NB4 (cell line): ENCODE measurements around the gene SLMAP.
A peak's percentile ranks its signal among the peaks of the same experiment; 100 is the strongest.

Source experiments
- DNase-seq: peaks from one replicate; pipeline ENCODE4 v3.0.0; 2010; ENCODE audit warnings: low read depth
- H3K4me3 ChIP-seq: one replicate; pipeline ENCODE4 v1.5.1; 2011; ENCODE audit warnings: mild to moderate bottlenecking, low read depth, low read length, moderate library complexity
- MYC ChIP-seq: IDR thresholded peaks from 2 replicates; pipeline ENCODE4 v1.6.1; 2011; ENCODE audit warnings: low read depth, low read length
- POLR2A ChIP-seq: IDR thresholded peaks from 2 replicates; pipeline ENCODE4 v1.6.1; 2011; ENCODE audit warnings: mild to moderate bottlenecking; ENCODE audit not compliant: insufficient read length; ENCODE audit errors: extremely low read depth
- TF ChIP-seq, protein P1 (sequence below): IDR thresholded peaks from one replicate; pipeline ENCODE4 v1.5.1; 2012; ENCODE audit warnings: low read depth, low read length
- TF ChIP-seq, protein P2 (sequence below): IDR thresholded peaks from 2 replicates; pipeline ENCODE4 v1.6.1; 2011; ENCODE audit warnings: low read depth, low read length

Gene SLMAP, protein sequence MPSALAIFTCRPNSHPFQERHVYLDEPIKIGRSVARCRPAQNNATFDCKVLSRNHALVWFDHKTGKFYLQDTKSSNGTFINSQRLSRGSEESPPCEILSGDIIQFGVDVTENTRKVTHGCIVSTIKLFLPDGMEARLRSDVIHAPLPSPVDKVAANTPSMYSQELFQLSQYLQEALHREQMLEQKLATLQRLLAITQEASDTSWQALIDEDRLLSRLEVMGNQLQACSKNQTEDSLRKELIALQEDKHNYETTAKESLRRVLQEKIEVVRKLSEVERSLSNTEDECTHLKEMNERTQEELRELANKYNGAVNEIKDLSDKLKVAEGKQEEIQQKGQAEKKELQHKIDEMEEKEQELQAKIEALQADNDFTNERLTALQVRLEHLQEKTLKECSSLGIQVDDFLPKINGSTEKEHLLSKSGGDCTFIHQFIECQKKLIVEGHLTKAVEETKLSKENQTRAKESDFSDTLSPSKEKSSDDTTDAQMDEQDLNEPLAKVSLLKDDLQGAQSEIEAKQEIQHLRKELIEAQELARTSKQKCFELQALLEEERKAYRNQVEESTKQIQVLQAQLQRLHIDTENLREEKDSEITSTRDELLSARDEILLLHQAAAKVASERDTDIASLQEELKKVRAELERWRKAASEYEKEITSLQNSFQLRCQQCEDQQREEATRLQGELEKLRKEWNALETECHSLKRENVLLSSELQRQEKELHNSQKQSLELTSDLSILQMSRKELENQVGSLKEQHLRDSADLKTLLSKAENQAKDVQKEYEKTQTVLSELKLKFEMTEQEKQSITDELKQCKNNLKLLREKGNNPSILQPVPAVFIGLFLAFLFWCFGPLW

DNA sequence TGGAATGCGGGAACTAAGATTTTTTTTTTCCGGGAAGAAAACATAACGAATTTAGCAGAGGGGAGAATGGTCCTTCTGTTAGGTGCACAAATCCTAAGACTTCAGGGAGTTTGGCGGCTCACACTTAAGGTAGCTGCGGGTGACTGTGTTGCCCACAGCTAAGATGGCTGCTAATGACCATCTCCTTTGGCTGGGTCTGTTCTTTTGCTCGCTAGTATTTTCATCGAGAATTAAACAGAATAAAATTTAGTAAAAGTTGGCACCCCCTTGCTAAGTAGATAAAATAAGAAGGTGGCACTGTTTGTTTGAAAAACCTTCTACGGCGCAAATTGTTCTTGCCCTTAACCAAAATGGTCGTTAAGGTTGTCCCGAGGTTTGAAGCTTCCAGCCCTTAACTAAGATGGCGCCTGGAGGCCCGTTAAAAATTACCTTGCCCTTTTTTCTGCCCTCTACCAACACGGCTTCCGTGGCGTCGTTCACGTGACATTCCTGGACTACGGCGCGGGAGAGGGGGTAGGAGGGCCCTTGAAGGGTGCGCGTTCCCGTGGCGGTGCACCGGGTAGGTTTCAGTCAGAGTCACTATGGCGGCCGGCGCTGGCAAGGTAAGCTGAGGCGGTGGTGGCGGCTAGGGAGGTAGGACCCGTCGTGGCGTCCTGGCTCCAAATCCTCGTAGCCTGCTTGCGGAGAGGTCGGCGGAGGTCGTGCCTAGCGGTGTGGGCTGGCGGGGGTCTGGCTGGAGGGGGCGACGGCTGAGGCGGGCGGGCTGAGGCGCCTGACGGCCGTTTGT is at the start of gene SLMAP:
SLMAP (plus strand) TSS at position 569 of the 787 bp plus-strand sequence. CDS start 1,343 bp downstream, outside the sequence.
- peak; percentile 97 for DNase-seq
- TF ChIP-seq MYC: peak; percentile 79
- TF ChIP-seq POLR2A: peak; percentile 63
- TF ChIP-seq, protein P1, sequence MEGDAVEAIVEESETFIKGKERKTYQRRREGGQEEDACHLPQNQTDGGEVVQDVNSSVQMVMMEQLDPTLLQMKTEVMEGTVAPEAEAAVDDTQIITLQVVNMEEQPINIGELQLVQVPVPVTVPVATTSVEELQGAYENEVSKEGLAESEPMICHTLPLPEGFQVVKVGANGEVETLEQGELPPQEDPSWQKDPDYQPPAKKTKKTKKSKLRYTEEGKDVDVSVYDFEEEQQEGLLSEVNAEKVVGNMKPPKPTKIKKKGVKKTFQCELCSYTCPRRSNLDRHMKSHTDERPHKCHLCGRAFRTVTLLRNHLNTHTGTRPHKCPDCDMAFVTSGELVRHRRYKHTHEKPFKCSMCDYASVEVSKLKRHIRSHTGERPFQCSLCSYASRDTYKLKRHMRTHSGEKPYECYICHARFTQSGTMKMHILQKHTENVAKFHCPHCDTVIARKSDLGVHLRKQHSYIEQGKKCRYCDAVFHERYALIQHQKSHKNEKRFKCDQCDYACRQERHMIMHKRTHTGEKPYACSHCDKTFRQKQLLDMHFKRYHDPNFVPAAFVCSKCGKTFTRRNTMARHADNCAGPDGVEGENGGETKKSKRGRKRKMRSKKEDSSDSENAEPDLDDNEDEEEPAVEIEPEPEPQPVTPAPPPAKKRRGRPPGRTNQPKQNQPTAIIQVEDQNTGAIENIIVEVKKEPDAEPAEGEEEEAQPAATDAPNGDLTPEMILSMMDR: no peak
- TF ChIP-seq, protein P2, sequence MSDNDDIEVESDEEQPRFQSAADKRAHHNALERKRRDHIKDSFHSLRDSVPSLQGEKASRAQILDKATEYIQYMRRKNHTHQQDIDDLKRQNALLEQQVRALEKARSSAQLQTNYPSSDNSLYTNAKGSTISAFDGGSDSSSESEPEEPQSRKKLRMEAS: peak; percentile 86
- H3K4me3 ChIP-seq: peak within 1 kb of the TSS; percentile 86

DNA sequence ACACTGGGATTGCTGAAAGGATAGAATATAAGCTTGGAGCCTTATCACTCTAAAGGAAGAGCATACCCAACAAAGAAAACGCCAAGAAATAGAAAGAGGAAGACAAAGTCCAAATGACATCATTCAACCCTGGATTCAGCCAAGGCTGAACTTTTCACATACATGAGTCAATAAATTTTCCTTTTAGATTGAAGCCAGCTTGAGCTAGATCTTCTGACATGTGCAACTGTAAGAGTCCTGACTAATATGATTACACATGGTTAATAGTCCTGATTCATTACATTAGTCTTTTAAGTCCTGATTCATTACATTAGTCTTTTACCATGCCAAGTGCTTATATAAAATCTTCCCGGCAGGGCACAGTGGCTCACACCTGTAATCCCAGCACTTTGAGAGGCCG is 49.6 kb upstream of the SLMAP start:
- no peak overlapping the region for H3K4me3 ChIP-seq
- TF ChIP-seq POLR2A (no peak), MYC (no peak)
- TF ChIP-seq, protein P2: no peak
- TF ChIP-seq, protein P1: no peak
- DNase-seq: no peak

DNA sequence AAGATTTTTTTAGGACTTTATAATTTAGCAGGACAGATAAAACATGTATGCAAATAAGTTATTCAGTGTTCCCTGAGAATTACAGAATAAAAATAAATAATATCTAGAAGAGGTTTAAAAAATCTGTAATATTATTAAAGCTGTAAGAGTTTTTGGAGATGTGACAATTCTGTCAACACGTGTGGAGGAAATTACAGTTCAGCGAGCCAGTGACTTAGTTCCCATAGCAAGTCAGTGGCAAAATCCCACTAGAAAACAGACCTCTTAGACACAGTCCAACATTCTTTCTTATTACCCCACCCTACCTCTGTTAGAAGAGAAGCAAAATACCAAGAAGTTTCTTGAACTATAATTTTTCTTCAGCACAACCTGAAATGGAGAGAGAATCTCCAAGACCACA is 47.1 kb upstream of the SLMAP start:
- TF ChIP-seq, protein P2: no peak
- no peak for TF ChIP-seq POLR2A
- TF ChIP-seq, protein P1: no peak
- TF ChIP-seq MYC: no peak
- H3K4me3 ChIP-seq: no peak overlapping the region
- DNase-seq: no peak

DNA sequence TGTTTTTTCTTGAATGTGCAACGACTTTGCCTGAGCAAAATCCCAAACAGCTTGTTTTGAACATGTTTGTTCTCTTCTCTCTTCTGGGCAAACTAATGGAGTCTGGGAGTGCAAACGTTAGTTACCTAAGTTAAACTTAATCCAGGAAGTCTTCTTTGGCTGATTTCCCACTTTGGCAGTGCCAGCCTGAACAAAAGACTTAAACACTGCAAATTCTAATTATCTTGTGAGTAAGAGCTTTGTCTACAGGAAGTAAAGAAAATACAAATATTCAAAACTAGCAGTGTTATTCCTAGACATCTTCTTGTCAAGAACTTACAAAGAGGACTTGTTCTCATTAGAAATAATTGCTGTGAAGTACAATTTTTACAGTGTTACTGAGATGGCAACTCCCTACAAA is 46.5 kb upstream of the SLMAP start:
- DNase-seq: no peak
- H3K4me3 ChIP-seq: no peak overlapping the region
- TF ChIP-seq POLR2A (no peak), MYC (no peak)
- TF ChIP-seq, protein P1: no peak
- TF ChIP-seq, protein P2: no peak

DNA sequence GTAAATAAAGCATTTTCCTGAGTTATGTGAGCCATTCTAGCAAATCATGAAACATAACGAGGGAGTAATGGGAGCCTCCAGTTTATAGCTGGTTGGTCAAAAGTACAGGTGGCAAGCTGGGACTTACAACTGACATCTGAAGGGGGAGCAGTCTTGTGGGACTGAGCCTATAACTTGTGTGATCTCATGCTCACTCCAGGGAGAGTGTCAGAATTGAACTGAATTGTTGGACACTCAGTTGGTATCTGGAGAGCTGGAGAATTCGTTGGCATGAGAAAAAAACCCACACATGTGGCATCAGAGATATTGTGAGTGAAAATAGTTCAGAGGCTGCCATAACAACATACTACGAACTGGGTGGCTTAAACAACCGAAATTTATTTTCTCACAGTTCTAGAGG is 40.4 kb upstream of the SLMAP start:
- DNase-seq: no peak
- TF ChIP-seq, protein P2: no peak
- TF ChIP-seq MYC (no peak), POLR2A (no peak)
- TF ChIP-seq, protein P1: no peak

More for the DNA sequence above, 40.4 kb upstream of the SLMAP start:
- H3K4me3 ChIP-seq: no peak overlapping the region
